Embryonic facial prominence (tissue), 1 donor: ENCODE measurements around the gene DBX2.
"Not testable (repeated sequence)": the region's sequence is repeated elsewhere in the genome, so short reads cannot be mapped to it uniquely, and the experiment has no call there.

Experiments
- DNase-seq: peaks from one replicate; pipeline ENCODE4 v3.0.0-alpha.2; 2016; ENCODE audit errors: extremely low spot score

DBX2 gene

DNA sequence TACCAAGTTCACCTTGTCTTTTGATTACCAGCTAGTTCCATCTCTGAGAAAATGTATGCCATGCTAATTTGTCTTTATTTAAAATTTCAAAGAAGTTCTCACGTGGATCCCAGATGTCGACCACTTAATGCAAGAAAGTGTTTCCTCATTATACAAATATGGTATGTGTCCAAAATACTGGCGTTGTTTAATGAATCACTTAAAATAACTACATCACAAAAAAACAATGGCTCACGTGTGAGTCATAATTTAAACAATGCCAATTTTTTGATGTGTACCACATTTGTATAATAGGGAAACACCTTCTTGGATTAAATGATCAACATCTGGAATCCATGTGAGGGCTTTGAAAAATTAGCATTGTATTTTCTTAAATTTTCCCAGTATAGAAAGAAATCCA lies 40.8 kb downstream of the DBX2 start:
- no peak for DNase-seq

DNA sequence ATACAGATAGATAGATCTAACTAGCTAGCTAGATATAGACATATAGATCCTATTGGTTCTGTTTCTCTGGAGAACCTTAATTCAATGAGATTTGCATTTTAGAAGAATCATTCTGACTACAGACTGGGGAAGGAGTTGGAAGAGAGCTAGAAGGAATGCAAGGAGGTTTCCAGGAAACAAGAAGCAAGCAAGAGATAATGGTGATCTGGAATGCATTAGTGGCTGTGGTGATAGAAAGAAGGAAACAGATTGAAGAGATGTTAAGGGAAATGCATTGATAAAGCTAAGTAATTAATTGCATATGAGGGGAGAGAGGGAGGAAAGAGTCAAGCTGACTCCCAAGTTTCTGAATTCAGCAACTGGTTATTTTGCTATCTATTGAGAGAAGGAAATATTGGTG lies 42.7 kb downstream of the DBX2 start:
- no peak for DNase-seq

DNA sequence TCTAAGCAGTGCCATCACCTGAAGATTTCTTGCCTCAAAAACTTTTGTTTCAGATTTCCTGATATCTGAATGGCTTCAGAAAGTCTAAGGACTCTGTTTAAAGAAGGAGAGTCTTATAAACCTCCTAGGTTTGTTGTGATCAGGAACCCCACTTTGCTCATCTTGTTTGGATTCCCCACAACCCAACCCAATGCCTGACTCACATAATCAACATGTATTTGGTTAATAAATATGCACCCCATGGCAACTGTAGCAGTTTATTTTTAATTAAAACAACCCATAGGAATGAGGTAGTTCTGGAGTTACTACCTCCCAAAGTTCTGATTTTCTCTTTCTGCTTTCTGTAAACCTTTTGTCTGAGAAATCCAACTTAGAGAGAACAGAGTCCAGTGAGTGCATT lies 51.5 kb downstream of the DBX2 start:
- DNase-seq: no peak

DNA sequence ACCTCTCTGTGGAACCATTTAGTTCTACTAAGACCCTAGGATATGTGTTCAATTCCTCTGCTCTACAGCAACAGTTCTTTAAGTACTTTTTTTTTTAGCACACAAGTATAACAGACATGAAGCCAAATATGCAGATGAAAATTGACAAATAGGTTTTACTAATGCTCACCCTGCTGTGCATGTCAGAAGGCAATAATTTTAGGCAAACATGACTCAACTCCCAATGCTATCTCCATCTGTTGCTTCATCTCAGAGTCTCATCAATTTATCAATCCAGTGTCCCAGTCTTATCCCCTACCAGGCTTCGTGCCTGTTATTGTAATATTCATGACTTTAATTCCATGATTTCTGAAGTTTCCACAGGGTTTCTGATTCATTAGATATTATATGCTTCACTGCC lies 57.7 kb downstream of the DBX2 start:
- no peak for DNase-seq

DNA sequence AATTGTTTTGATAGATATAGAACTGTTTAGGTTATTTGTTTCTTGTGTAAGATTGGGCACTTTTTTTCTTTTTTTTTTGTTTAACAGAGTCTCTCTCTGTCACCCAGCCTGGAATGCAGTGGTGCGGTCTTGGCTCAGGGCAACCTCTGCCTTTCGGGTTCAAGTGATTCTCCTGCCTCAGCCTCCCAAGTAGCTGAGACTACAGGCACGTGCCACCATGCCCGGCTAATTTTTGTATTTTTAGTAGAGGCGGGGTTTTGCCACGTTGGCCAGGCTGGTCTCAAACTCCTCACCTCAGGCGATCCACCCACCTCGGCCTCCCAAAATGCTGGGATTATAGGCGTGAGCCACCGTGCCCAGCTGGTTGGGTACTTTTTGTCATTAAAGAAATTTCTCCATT lies 66.0 kb downstream of the DBX2 start:
- not testable (repeated sequence) for DNase-seq

DNA sequence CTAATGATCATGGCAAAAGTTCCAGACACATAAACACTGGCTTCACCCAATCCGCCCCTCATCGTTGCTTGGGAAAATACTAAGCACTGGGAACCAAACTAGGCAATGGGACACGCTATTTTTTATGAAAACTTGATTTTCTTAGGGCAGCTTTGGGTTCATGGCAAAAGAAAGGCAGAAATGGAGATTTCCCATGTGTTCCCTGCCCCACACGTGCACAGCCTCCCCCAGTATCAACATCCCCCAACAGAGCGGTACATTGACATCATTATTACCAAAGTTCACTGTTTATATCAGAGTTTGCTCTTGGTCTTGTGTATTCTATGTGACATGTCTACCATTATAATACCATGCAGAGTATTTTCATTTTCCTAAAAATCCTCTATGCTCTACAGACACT lies 71.0 kb downstream of the DBX2 start:
- DNase-seq: no peak

DNA sequence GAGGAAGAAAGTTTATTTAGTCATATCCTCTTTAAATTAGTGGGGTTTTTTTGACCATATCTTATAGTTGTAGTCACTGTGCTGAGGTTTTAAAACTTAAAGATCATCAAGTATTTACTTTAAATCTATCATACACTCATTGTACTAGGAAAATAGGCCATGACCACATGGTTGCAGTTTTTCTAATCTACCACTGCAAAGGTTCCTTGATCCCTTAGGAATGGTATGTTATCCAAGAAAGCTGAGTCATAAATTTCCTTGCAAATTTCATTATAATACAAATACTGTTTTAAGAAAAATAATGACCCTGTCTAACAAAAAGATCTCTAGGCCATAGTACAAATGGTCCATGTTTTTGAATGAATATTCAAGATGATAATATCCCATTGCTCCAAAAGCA lies 74.7 kb downstream of the DBX2 start:
- no peak for DNase-seq

DNA sequence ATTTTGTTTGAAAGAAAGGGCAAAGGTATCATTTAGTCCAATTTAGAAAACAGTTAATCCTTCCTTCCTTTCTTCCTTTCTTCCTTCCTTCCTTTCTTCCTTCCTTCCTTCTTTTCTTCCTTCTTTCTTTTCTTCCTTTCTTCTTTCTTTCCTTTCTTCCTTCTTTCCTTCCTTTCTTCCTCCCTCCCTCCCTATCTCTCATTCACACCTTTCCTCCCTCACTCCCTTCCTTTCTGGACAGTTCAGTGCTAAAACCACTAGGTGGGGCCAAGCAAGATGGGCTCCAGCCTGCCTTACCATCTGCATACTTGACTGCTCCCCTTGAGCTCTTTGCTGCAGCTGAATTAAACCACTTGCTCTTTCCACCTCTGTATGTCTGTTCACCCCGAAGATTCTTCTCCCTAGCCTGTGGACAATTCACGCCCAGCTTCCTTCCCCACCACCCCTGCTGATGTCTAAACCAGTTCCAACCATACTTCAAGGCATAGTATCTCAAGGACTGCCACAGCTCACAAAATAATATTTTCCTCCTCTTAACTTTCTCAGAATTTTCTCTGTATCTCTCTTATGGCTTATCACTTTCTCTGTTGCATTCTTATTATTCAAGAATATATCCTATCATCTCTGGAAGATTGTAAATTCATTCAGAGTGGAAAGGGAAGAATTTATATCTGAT lies 78.0 kb downstream of the DBX2 start:
- DNase-seq: no peak

DNA sequence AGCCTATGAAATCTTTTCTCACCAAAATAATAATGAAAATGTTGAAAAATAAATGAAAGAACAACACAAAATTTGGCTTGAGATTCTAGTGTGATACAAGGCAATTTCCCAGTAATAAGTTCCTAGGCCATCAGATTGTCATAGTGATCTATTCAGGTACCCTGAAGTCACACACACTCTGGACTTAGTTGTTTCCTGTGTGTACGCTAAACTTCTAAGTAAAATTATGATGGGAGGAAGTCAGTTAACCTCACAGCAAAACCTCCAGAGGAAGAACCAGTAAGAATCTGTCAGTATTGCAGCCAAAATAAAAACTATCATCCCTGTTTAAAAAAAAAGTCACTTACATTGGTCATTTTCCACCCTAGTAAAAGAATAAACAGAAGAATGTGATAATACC lies 81.9 kb downstream of the DBX2 start:
- no peak for DNase-seq
